SK-N-SH treated with all-trans-retinoic acid at 6 μM for 48 hours (cell line): ENCODE measurements around the gene PRKAA2.

Experiments
- ATAC-seq: fragments of 200-7000 bp; cut with Tn5 transposase; 3 replicates; pipeline ENCODE4 v1.9.1; 2020; ENCODE audit warnings: mild to moderate bottlenecking, moderate library complexity
- ARNTL ChIP-seq: fragments of 450-650 bp; formaldehyde crosslinking; IDR thresholded peaks from 2 replicates; pipeline ENCODE4 v1.5.0; 2020; ENCODE audit warnings: low read depth, mild to moderate bottlenecking, moderate library complexity, borderline replicate concordance
- BACH2 ChIP-seq: fragments of 250-450 bp; sonication (Bioruptor Pico); IDR thresholded peaks from 2 replicates; pipeline ENCODE4 v1.9.0; 2021; ENCODE audit warnings: mild to moderate bottlenecking, borderline replicate concordance
- CREB5 ChIP-seq: fragments of 250-450 bp; sonication (Bioruptor Pico); IDR thresholded peaks from 2 replicates; pipeline ENCODE4 v1.5.1; 2020; ENCODE audit warnings: low read depth, mild to moderate bottlenecking, moderate library complexity
- CSDC2 ChIP-seq: fragments of 250-450 bp; sonication (Bioruptor Pico); IDR thresholded peaks from 2 replicates; pipeline ENCODE4 v1.5.0; 2020; ENCODE audit warnings: mild to moderate bottlenecking, moderate library complexity
- CSRNP3 ChIP-seq: fragments of 250-450 bp; sonication (Bioruptor Pico); IDR thresholded peaks from 2 replicates; pipeline ENCODE4 v1.5.1; 2021; ENCODE audit warnings: mild to moderate bottlenecking, moderate library complexity
- GLIS3 ChIP-seq: fragments of 250-450 bp; sonication (Bioruptor Pico); IDR thresholded peaks from 2 replicates; pipeline ENCODE4 v1.5.0; 2020; ENCODE audit warnings: mild to moderate bottlenecking, moderate library complexity
- ISL1 ChIP-seq: fragments of 250-450 bp; sonication (Bioruptor Pico); IDR thresholded peaks from 2 replicates; pipeline ENCODE4 v2.1.2; 2022; ENCODE audit warnings: mild to moderate bottlenecking, moderate library complexity
- OSR1 ChIP-seq: fragments of 250-450 bp; sonication (Bioruptor Pico); IDR thresholded peaks from 2 replicates; pipeline ENCODE4 v1.8.0; 2022; ENCODE audit warnings: moderate library complexity, mild to moderate bottlenecking, inconsistent platforms
- PATZ1 ChIP-seq: fragments of 250-450 bp; sonication (Bioruptor Pico); IDR thresholded peaks from 2 replicates; pipeline ENCODE4 v1.8.0; 2020; ENCODE audit warnings: mild to moderate bottlenecking, moderate library complexity, borderline replicate concordance
- PPARA ChIP-seq: fragments of 250-450 bp; sonication (Bioruptor Pico); IDR thresholded peaks from 2 replicates; pipeline ENCODE4 v1.5.0; 2020; ENCODE audit warnings: mild to moderate bottlenecking, borderline replicate concordance
- RARB ChIP-seq: fragments of 250-450 bp; sonication (Bioruptor Pico); IDR thresholded peaks from 2 replicates; pipeline ENCODE4 v1.8.0; 2021; ENCODE audit warnings: mild to moderate bottlenecking, moderate library complexity
- SNAI2 ChIP-seq: fragments of 250-450 bp; sonication (Bioruptor Pico); IDR thresholded peaks from 2 replicates; pipeline ENCODE4 v1.5.0; 2020; ENCODE audit warnings: mild to moderate bottlenecking, moderate library complexity
- TCF4 ChIP-seq: fragments of 250-450 bp; sonication (Bioruptor Pico); IDR thresholded peaks from 2 replicates; pipeline ENCODE4 v1.8.0; 2021; ENCODE audit warnings: mild to moderate bottlenecking, moderate library complexity, borderline replicate concordance
- TOX ChIP-seq: fragments of 250-450 bp; sonication (Bioruptor Pico); IDR thresholded peaks from 2 replicates; pipeline ENCODE4 v1.8.0; 2021; ENCODE audit warnings: mild to moderate bottlenecking, moderate library complexity, borderline replicate concordance
- TSHZ2 ChIP-seq: fragments of 250-450 bp; sonication (Bioruptor Pico); IDR thresholded peaks from 2 replicates; pipeline ENCODE4 v1.5.0; 2020; ENCODE audit warnings: mild to moderate bottlenecking, moderate library complexity
- ZC3H10 ChIP-seq: fragments of 250-450 bp; sonication (Bioruptor Pico); IDR thresholded peaks from 2 replicates; pipeline ENCODE4 v1.5.1; 2021; ENCODE audit warnings: mild to moderate bottlenecking, moderate library complexity
- ZFP3 ChIP-seq: fragments of 250-450 bp; sonication (Bioruptor Pico); IDR thresholded peaks from 2 replicates; pipeline ENCODE4 v1.5.0; 2020; ENCODE audit warnings: mild to moderate bottlenecking, moderate library complexity
- ZFP30 ChIP-seq: fragments of 450-650 bp; formaldehyde crosslinking; IDR thresholded peaks from 2 replicates; pipeline ENCODE4 v1.5.0; 2022; ENCODE audit warnings: mild to moderate bottlenecking, moderate library complexity
- ZNF565 ChIP-seq: fragments of 450-650 bp; formaldehyde crosslinking; conservative IDR thresholded peaks from 2 replicates; pipeline ENCODE4 v1.5.0; 2020; ENCODE audit warnings: low read depth, mild to moderate bottlenecking, moderate library complexity
- ZNF70 ChIP-seq: fragments of 450-650 bp; formaldehyde crosslinking; IDR thresholded peaks from 2 replicates; pipeline ENCODE4 v1.5.0; 2020; ENCODE audit warnings: mild to moderate bottlenecking, moderate library complexity
- ZNF8 ChIP-seq: fragments of 450-650 bp; formaldehyde crosslinking; IDR thresholded peaks from 2 replicates; pipeline ENCODE4 v1.5.0; 2020; ENCODE audit warnings: mild to moderate bottlenecking, moderate library complexity
- TF ChIP-seq, protein P1 (sequence below): fragments of 250-450 bp; sonication (Bioruptor Pico); IDR thresholded peaks from 2 replicates; pipeline ENCODE4 v1.8.0; 2021; ENCODE audit warnings: low read depth, mild to moderate bottlenecking, moderate library complexity, borderline replicate concordance

PRKAA2 gene

DNA sequence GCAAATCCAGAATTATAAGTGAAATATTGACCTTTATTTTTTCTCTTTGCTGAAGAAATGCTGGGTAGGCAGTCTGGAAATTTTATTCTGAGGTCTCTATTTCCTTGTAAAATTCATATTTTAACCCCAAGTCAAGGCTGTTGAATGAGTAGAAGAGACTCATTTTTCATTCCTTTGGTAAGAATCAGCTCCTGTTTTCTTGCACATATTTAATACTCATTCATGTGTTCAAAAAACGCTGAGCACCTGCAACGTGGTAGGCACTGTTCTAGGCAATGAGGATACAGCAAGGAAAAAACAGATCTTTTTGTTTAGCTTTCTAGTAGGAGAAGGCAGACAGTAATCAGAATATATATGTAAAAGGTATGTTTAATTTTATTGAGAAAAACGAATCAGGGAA, 1.5 kb downstream of the PRKAA2 start (continued):
- TF ChIP-seq CSRNP3 (CRISPR knock-in tag): no peak
- no peak for TF ChIP-seq ISL1 (CRISPR knock-in tag)
- no peak for TF ChIP-seq ZFP3 (CRISPR knock-in tag)
- no peak for TF ChIP-seq TCF4 (CRISPR knock-in tag)

GRCh38 chr1:56647106-56647505, 2.0 kb downstream of the PRKAA2 start:
- no peak for ATAC-seq
- no peak for TF ChIP-seq ISL1 (CRISPR knock-in tag)
- no peak for TF ChIP-seq TOX
- TF ChIP-seq CSDC2 (CRISPR knock-in tag): no peak
- no peak for TF ChIP-seq TSHZ2 (CRISPR knock-in tag)

GRCh38 chr1:56648546-56648945, 3.4 kb downstream of the PRKAA2 start:
- TF ChIP-seq ARNTL (CRISPR knock-in tag) (no peak), SNAI2 (CRISPR knock-in tag) (no peak), PPARA (CRISPR knock-in tag) (no peak), ZNF8 (no peak), TOX (no peak), CREB5 (no peak), ZFP30 (no peak), ZNF70 (CRISPR knock-in tag) (no peak)
- TF ChIP-seq, protein P1, sequence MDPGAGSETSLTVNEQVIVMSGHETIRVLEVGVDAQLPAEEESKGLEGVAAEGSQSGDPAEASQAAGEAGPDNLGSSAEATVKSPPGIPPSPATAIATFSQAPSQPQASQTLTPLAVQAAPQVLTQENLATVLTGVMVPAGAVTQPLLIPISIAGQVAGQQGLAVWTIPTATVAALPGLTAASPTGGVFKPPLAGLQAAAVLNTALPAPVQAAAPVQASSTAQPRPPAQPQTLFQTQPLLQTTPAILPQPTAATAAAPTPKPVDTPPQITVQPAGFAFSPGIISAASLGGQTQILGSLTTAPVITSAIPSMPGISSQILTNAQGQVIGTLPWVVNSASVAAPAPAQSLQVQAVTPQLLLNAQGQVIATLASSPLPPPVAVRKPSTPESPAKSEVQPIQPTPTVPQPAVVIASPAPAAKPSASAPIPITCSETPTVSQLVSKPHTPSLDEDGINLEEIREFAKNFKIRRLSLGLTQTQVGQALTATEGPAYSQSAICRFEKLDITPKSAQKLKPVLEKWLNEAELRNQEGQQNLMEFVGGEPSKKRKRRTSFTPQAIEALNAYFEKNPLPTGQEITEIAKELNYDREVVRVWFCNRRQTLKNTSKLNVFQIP (CRISPR knock-in tag): no peak
- TF ChIP-seq, all 23 proteins: peak for 0
- no peak for ATAC-seq

- ATAC-seq: peak; percentile 93
- TF ChIP-seq ISL1 (CRISPR knock-in tag) (peak; percentile 97), GLIS3 (CRISPR knock-in tag) (no peak), ARNTL (CRISPR knock-in tag) (no peak), ZNF565 (CRISPR knock-in tag) (no peak), RARB (0 out of 2 replicates have a peak, but pooled peaks have one; percentile 51), ZNF8 (no peak), OSR1 (CRISPR knock-in tag) (no peak), PPARA (CRISPR knock-in tag) (no peak), TOX (0 out of 2 replicates have a peak, but pooled peaks have one; percentile 53), CSRNP3 (CRISPR knock-in tag) (no peak), PATZ1 (CRISPR knock-in tag) (peak; percentile 64; the same call in 1 of the 2 replicates), ZC3H10 (no peak), BACH2 (CRISPR knock-in tag) (no peak)
- TF ChIP-seq, protein P1 (CRISPR knock-in tag): 0 out of 2 replicates have a peak, but pooled peaks have one; percentile 57
Observed at GRCh38 chr1:56654126-56654923, 9.2 kb downstream of the PRKAA2 start.
